Gastrocnemius medialis (tissue), 4 donors: ENCODE measurements around the gene AJAP1. TPM values are rescaled to one million over a fixed set of nuclear protein-coding genes. Genes with fewer than 3 reads are reported as not detected.

Experiments used
- ATAC-seq, 2 donors: fragments of 150-250 bp; one replicate each; pipeline ENCODE4 v1.9.1; 2016
- DNase-seq, 2 donors: peaks; one replicate each; pipeline ENCODE4 v3.0.0-alpha.2; 2019
- H3K27ac ChIP-seq, 4 donors: fragments of 200-600 bp; sonication (generic); 1 replicate in 1 of 4; 2 replicates in 3 of 4; pipeline ENCODE4 v1.5.1; 2016 to 2018; ENCODE audit warnings: mild to moderate bottlenecking in 2 of 4, moderate library complexity in 1 of 4
- H3K27me3 ChIP-seq, 3 donors: fragments of 200-600 bp; sonication (generic) in 2 of 3; 1 replicate in 1 of 3; 2 replicates in 2 of 3; pipeline versions ENCODE4 v1.5.1 to v1.6.0; 2016 to 2019; ENCODE audit warnings: mild to moderate bottlenecking in 1 of 3, moderate library complexity in 1 of 3
- H3K36me3 ChIP-seq, 2 donors: fragments of 200-600 bp; sonication (generic) in 1 of 2; one replicate each; pipeline ENCODE4 v1.5.1; 2017 to 2018
- H3K4me1 ChIP-seq, 2 donors: fragments of 200-600 bp; sonication (generic) in 1 of 2; one replicate each; pipeline ENCODE4 v1.5.1; 2016 to 2017; ENCODE audit warnings: mild to moderate bottlenecking in 2 of 2
- H3K4me3 ChIP-seq, 4 donors: fragments of 200-600 bp; sonication (generic) in 3 of 4; 1 replicate in 1 of 4; 2 replicates in 3 of 4; pipeline ENCODE4 v1.5.1; 2016 to 2019; ENCODE audit warnings: mild to moderate bottlenecking in 2 of 4
- H3K9me3 ChIP-seq, 3 donors: fragments of 200-600 bp; sonication (generic) in 2 of 3; 1 replicate in 1 of 3; 2 replicates in 2 of 3; pipeline ENCODE4 v1.5.1; 2016 to 2019
- POLR2A ChIP-seq, 2 donors: fragments of 450-650 bp; IDR thresholded peaks; one replicate each; pipeline ENCODE4 v1.6.1; 2017; ENCODE audit warnings: antibody characterized with exemption in 2 of 2, mild to moderate bottlenecking in 2 of 2, moderate library complexity in 2 of 2
- in situ Hi-C, 4 donors: fragments of 200-750 bp; cut with MboI; loops; one replicate each; pipeline versions ENCODE4 v1.15.0 to v1.8.0; 2017; ENCODE audit warnings: low sequenced_read_pairs in 4 of 4
- intact Hi-C: fragments of 100-400 bp; cut with DNase I; formaldehyde crosslinking; loops from one replicate; pipeline ENCODE4 v1.15.1; 2023; ENCODE audit warnings: low total_unique reads
- total RNA-seq, 4 donors: library from RNA; depleted of rRNA; stranded (reverse); fragments of >200 nt; gene quantifications; one replicate each; pipeline versions ENCODE4 v1.1.0 to v1.2.3, GENCODE V29; 2016
- TF ChIP-seq, protein P1 (sequence below), 5 experiments: fragments of 450-650 bp in 3 of 5; fragments of 200-600 bp in 2 of 5; sonication (generic) in 2 of 5; IDR thresholded peaks in 4 of 5; conservative IDR thresholded peaks in 1 of 5; 1 replicate in 4 of 5; 2 replicates in 1 of 5; pipeline ENCODE4 v1.5.1; 2016 to 2019; ENCODE audit warnings: antibody characterized with exemption in 5 of 5, mild to moderate bottlenecking in 3 of 5, moderate library complexity in 3 of 5

AJAP1 gene
- total RNA-seq, 4 donors from 2014 or later = 0.03 to 0.18 (median 0.05) TPM; not detected in 1

DNA sequence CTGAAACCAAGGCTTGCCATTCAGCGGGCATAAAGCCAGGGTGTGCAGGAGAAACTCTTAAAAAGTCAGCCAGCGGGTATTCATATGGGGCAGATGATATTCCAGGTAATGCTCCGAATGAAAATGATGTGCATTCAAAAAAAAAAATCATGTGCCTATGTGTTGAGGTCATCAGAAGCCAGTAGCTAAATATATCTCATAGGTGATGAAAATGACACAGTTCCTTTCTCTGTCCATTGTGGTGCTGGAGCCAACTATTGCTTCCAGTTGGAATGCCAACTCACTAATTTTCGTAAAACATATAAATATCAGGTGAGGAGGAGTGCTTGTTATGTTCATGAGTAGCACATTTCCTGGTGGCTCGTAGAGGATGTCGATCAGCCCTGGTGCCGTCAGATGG lies 23.2 kb downstream of the AJAP1 start:
- DNase-seq (no peak), ATAC-seq (no peak)
- no peak for TF ChIP-seq POLR2A (IDR thresholded peaks at IDR 0.05)
- TF ChIP-seq, protein P1, sequence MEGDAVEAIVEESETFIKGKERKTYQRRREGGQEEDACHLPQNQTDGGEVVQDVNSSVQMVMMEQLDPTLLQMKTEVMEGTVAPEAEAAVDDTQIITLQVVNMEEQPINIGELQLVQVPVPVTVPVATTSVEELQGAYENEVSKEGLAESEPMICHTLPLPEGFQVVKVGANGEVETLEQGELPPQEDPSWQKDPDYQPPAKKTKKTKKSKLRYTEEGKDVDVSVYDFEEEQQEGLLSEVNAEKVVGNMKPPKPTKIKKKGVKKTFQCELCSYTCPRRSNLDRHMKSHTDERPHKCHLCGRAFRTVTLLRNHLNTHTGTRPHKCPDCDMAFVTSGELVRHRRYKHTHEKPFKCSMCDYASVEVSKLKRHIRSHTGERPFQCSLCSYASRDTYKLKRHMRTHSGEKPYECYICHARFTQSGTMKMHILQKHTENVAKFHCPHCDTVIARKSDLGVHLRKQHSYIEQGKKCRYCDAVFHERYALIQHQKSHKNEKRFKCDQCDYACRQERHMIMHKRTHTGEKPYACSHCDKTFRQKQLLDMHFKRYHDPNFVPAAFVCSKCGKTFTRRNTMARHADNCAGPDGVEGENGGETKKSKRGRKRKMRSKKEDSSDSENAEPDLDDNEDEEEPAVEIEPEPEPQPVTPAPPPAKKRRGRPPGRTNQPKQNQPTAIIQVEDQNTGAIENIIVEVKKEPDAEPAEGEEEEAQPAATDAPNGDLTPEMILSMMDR (IDR thresholded peaks at IDR 0.05 in 4 of 5, conservative IDR thresholded peaks at IDR 0.05 in 1 of 5) = no peak
- Histone ChIP-seq H3K27ac (no peak overlapping the region), H3K36me3 (no peaks in the 10 kb centered on the region), H3K9me3 (no peaks in the 10 kb centered on the region), H3K27me3 (no peaks in the 10 kb centered on the region), H3K4me1 (no peaks in the 10 kb centered on the region), H3K4me3 (no peak overlapping the region)
- intact Hi-C loops (no loop called here), in situ Hi-C loops (no loop called here)

DNA sequence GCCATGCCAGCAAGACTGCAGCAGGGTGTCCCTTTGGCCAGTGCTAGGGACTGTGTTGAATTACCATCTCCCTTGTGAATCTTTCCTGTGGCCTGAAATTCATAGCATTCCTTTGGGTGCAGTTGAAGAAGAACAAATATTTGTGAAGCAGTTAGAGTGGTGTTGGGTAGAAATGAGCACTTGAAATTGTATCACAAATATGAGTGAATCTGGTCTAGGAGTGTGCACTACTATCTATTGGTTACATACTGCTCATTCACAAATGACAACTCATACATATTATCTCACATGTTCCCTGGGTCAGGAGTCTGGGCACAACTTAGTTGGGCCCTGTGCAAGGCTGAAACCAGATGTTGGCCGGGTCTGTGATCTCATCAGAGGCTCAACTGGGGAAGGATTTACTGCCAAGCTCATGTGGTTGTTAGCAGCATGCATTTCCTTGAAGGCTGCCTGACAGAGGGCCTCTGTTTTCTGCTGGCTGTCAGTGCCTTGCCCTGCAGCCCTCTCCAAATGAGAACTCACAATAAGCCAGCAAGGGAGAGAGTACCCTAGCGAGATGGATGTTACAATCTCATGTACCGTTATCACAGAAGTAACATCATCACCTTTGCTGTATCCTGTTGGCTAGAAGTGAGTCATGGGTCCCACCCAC lies 23.8 kb downstream of the AJAP1 start:
- H3K4me3 ChIP-seq = no peak overlapping the region
- intact Hi-C loops (no loop called here), in situ Hi-C loops (no loop called here)
- H3K9me3 ChIP-seq = no peaks in the 10 kb centered on the region
- ATAC-seq = no peak
- TF ChIP-seq POLR2A (IDR thresholded peaks at IDR 0.05) = no peak
- no peak for DNase-seq
- H3K36me3 ChIP-seq = no peaks in the 10 kb centered on the region
- H3K27ac ChIP-seq = no peak overlapping the region
- H3K4me1 ChIP-seq = no peaks in the 10 kb centered on the region
- H3K27me3 ChIP-seq = no peaks in the 10 kb centered on the region

DNA sequence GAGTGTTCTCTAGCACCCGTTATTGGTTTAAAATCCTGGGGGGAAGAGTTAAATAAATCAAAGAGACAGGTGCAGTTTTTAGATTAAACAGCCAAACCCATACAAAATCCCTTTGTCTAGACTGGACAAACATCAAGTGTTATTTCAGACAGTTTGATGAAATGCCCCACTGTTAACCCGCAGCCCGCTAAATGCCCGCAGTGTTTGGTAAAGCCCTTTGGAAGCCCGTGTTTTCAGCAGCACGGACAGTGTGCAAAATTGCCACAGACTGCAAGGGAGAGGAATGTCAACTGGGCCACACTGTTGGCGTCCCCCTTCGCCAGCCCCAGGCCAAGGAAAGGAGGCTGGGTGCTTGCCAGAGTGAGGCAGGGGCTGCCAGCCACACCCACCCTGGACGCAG lies 26.6 kb downstream of the AJAP1 start:
- ATAC-seq = no peak
- DNase-seq = no peak
- no peak for TF ChIP-seq POLR2A (IDR thresholded peaks at IDR 0.05)
- TF ChIP-seq, protein P1 (IDR thresholded peaks at IDR 0.05 in 4 of 5, conservative IDR thresholded peaks at IDR 0.05 in 1 of 5) = no peak
- Histone ChIP-seq H3K27ac (no peak overlapping the region), H3K27me3 (no peaks in the 10 kb centered on the region), H3K4me1 (no peaks in the 10 kb centered on the region), H3K4me3 (no peak overlapping the region), H3K9me3 (no peaks in the 10 kb centered on the region), H3K36me3 (no peaks in the 10 kb centered on the region)
- in situ Hi-C loops = no loop called here
- intact Hi-C loops = no loop called here

DNA sequence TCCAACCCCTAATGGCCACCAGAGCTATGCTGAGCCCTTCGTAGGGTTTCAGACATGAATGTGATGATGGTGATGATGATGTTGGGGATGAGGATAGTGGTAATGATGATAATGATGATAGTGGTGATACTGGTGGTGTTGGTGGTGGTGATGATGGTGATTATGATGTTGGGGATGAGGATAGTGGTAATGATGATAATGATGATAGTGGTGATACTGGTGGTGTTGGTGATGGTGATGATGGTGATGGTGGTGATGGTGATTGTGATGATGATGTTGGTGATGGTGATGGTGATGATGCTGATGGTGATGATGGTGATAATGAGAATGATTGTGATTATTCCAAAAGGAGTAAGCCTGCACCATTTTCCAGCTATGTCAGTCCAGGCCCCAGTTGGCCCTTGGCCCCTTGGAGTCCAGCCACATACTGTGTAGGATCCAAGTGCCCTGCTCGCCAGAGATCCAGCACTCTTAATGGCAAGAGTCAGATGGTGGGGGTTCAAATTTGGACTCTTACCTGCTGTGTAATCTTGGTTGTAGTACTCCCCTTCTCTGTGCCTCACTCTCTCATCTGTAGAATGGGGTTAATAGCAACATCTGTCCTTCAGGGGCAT lies 28.3 kb downstream of the AJAP1 start:
- ATAC-seq (no peak), DNase-seq (no peak)
- Histone ChIP-seq H3K27me3 (no peaks in the 10 kb centered on the region), H3K9me3 (no peaks in the 10 kb centered on the region), H3K4me1 (no peaks in the 10 kb centered on the region), H3K4me3 (no peak overlapping the region), H3K36me3 (no peaks in the 10 kb centered on the region), H3K27ac (no peak overlapping the region)
- intact Hi-C loops (no loop called here), in situ Hi-C loops (no loop called here)
- TF ChIP-seq POLR2A (IDR thresholded peaks at IDR 0.05) = no peak
- TF ChIP-seq, protein P1 (IDR thresholded peaks at IDR 0.05 in 4 of 5, conservative IDR thresholded peaks at IDR 0.05 in 1 of 5) = no peak

DNA sequence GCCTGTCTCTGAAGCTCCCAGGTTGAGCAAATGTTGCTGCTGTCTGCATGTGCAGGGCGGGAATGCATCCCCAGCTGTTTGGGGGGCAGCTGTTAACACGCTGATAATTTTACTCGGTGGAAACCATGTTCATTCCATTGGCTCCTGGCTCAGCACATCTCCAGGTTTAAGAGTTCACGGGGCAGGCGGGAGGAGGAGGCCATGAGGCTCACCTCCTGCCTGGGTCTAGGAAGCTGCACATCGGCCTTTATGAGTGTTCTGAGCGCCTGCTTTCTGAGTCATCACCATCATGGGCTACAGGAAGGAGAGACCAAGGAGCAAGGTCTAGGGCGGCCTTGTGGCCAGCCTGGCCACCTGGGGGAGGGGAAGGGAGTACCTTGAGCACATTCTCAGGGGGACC lies 29.7 kb downstream of the AJAP1 start:
- peaks cover 0 to 4% (median 0%) of the 10 kb centered on the region in 3 donors for H3K27me3 ChIP-seq
- ATAC-seq (no peak), DNase-seq (no peak)
- intact Hi-C loops (no loop called here), in situ Hi-C loops (no loop called here)
- H3K27ac ChIP-seq = no peak overlapping the region
- no peak for TF ChIP-seq POLR2A (IDR thresholded peaks at IDR 0.05)
- TF ChIP-seq, protein P1 (IDR thresholded peaks at IDR 0.05 in 4 of 5, conservative IDR thresholded peaks at IDR 0.05 in 1 of 5) = no peak
- H3K4me3 ChIP-seq = no peak overlapping the region
- no peaks in the 10 kb centered on the region for H3K36me3 ChIP-seq
- no peaks in the 10 kb centered on the region for H3K4me1 ChIP-seq
- no peaks in the 10 kb centered on the region for H3K9me3 ChIP-seq
